Smooth muscle cell (in vitro differentiated cells): Measurements from ENCODE around the gene BTK. TPM values are rescaled to one million over a fixed set of nuclear protein-coding genes. Genes with fewer than 3 reads are reported as not detected.

Source experiments
- DNase-seq: peaks from one replicate; lab custom pipeline; 2025; ENCODE audit not compliant: unreplicated experiment; lab: John Stamatoyannopoulos, UW
- H2AFZ ChIP-seq: fragments of 200-600 bp; sonication (generic); 2 replicates; pipeline ENCODE4 v1.6.0; 2016; ENCODE audit warnings: antibody characterized with exemption, low read depth, mild to moderate bottlenecking
- H3F3A ChIP-seq: fragments of 200-600 bp; sonication (generic); 2 replicates; pipeline ENCODE4 v1.6.0; 2017; ENCODE audit warnings: antibody characterized with exemption, low read depth
- H3K27ac ChIP-seq: fragments of 200-600 bp; sonication (generic); 2 replicates; pipeline ENCODE4 v1.5.1; 2016; ENCODE audit warnings: low read depth, mild to moderate bottlenecking
- H3K27me3 ChIP-seq: fragments of 200-600 bp; sonication (generic); 2 replicates; pipeline ENCODE4 v1.6.1; 2016; ENCODE audit warnings: low read depth, mild to moderate bottlenecking
- H3K36me3 ChIP-seq: fragments of 200-600 bp; sonication (generic); 2 replicates; pipeline ENCODE4 v1.5.1; 2016; ENCODE audit warnings: low read depth
- H3K4me1 ChIP-seq: fragments of 200-600 bp; sonication (generic); 2 replicates; pipeline ENCODE4 v1.5.1; 2016; ENCODE audit warnings: low read depth
- H3K4me2 ChIP-seq: fragments of 200-600 bp; sonication (generic); 2 replicates; pipeline ENCODE4 v1.6.0; 2016; ENCODE audit warnings: mild to moderate bottlenecking
- H3K4me3 ChIP-seq: fragments of 200-600 bp; sonication (generic); 2 replicates; pipeline ENCODE4 v1.5.1; 2016; ENCODE audit warnings: mild to moderate bottlenecking
- H3K79me2 ChIP-seq: fragments of 200-600 bp; sonication (generic); 2 replicates; pipeline ENCODE4 v1.6.0; 2016; ENCODE audit warnings: low read depth, mild to moderate bottlenecking
- H3K9ac ChIP-seq: fragments of 200-600 bp; sonication (generic); 2 replicates; pipeline ENCODE4 v1.6.0; 2016; ENCODE audit warnings: low read depth
- H3K9me3 ChIP-seq: fragments of 200-600 bp; sonication (generic); replicated peaks from 2 replicates; pipeline ENCODE4 v1.5.1; 2016; ENCODE audit warnings: low read depth
- H4K20me1 ChIP-seq: fragments of 200-600 bp; sonication (generic); 2 replicates; pipeline ENCODE4 v1.6.0; 2016; ENCODE audit warnings: low read depth
- WGBS: methylation state at CpG from one replicate; pipeline ENCODE4 v1.1.7; 2016; ENCODE audit warnings: low lambda C conversion rate; 5-methylcytosine and 5-hydroxymethylcytosine counted together
- polyA plus RNA-seq: library from polyadenylated mRNA; unstranded; fragments of >200 nt; fragmentation: Nextera tagmentation; extraction: Ambion mirVana; gene quantifications from 2 replicates; pipeline ENCODE4 v1.2.1, GENCODE V29; 2016
- total RNA-seq: library from RNA; depleted of rRNA; stranded (reverse); fragments of >200 nt; gene quantifications from 2 replicates; pipeline ENCODE4 v1.2.3, GENCODE V29; 2014
- TF ChIP-seq, protein P1 (sequence below): fragments of 200-600 bp; sonication (generic); IDR thresholded peaks from 2 replicates; pipeline ENCODE4 v1.5.1; 2017; ENCODE audit warnings: borderline replicate concordance, mild to moderate bottlenecking, antibody characterized with exemption; ENCODE audit not compliant: insufficient read depth, poor library complexity, severe bottlenecking

The BTK gene
- total RNA-seq (not detected in 2 replicates), polyA plus RNA-seq (0.72 TPM in 1 of 2 replicates, not detected in the other)

GRCh38 chrX:101385795-101386541, at the start of gene BTK:
Gene BTK (minus strand): TSS chrX:101386191. CDS start chrX:101375284, 10,907 bp downstream.
- Histone ChIP-seq H3K79me2 (no peaks in the 10 kb centered on the region), H4K20me1 (no peaks in the 10 kb centered on the region), H3K27me3 (no peaks in the 10 kb centered on the region), H3K4me1 (no peaks in the 10 kb centered on the region), H3K9ac (no peak within 1 kb of the TSS), H3F3A (no peaks in the 10 kb centered on the region), H2AFZ (no peak within 1 kb of the TSS), H3K4me2 (no peak within 1 kb of the TSS), H3K36me3 (no peaks in the 10 kb centered on the region), H3K4me3 (no peak within 1 kb of the TSS), H3K9me3 (no peaks in the 10 kb centered on the region), H3K27ac (no peak within 1 kb of the TSS)
- TF ChIP-seq, protein P1, sequence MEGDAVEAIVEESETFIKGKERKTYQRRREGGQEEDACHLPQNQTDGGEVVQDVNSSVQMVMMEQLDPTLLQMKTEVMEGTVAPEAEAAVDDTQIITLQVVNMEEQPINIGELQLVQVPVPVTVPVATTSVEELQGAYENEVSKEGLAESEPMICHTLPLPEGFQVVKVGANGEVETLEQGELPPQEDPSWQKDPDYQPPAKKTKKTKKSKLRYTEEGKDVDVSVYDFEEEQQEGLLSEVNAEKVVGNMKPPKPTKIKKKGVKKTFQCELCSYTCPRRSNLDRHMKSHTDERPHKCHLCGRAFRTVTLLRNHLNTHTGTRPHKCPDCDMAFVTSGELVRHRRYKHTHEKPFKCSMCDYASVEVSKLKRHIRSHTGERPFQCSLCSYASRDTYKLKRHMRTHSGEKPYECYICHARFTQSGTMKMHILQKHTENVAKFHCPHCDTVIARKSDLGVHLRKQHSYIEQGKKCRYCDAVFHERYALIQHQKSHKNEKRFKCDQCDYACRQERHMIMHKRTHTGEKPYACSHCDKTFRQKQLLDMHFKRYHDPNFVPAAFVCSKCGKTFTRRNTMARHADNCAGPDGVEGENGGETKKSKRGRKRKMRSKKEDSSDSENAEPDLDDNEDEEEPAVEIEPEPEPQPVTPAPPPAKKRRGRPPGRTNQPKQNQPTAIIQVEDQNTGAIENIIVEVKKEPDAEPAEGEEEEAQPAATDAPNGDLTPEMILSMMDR: no peak
- no peak for DNase-seq
- WGBS: 88% methylated on average over 9 of the region's 9 CpGs

GRCh38 chrX:101430457-101431078, 44.6 kb upstream of the BTK start:
- peak overlapping the region; percentile 73 for H3K4me2 ChIP-seq
- H3K9ac ChIP-seq: peak overlapping the region; percentile 86
- H3K4me3 ChIP-seq: no peak overlapping the region
- no peaks in the 10 kb centered on the region for H3K27me3 ChIP-seq
- 73% methylated on average over 2 of the region's 2 CpGs for WGBS
- no peak overlapping the region for H2AFZ ChIP-seq
- TF ChIP-seq, protein P1: no peak
- peak overlapping the region; percentile 98 for H3K27ac ChIP-seq
- DNase-seq: no peak
- H3K4me1 ChIP-seq: no peaks in the 10 kb centered on the region
- H3K36me3 ChIP-seq: no peaks in the 10 kb centered on the region
- no peaks in the 10 kb centered on the region for H4K20me1 ChIP-seq
- no peaks in the 10 kb centered on the region for H3K79me2 ChIP-seq
- peaks cover 3% of the 10 kb centered on the region for H3F3A ChIP-seq
- peaks cover 9% of the 10 kb centered on the region for H3K9me3 ChIP-seq

DNA sequence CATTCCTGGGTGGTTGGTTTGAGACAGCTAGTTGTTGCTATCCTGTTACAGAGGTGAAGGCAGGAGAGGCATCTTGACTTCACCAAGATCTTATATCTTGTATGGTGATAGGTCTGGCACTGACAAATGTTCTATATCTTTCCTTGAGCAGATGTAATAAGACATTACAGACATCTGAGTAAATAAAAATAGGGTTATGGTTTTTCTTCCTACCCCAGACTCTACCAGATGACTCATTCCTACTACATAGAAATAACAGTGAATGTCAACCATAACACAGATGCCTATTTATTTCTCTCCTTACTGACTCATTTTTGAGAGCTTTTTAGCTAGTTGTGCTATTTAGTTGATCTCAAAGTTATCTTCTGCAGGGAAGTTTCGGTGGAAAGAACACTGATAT, 43.9 kb upstream of the BTK start:
- Histone ChIP-seq H3K79me2 (no peaks in the 10 kb centered on the region), H3K4me3 (no peak overlapping the region), H3K27ac (peak overlapping the region; percentile 98), H2AFZ (no peak overlapping the region), H3K9ac (peak overlapping the region; percentile 86), H3K4me1 (no peaks in the 10 kb centered on the region), H4K20me1 (no peaks in the 10 kb centered on the region), H3K9me3 (peaks cover 9% of the 10 kb centered on the region), H3K36me3 (no peaks in the 10 kb centered on the region), H3F3A (peaks cover 3% of the 10 kb centered on the region), H3K27me3 (no peaks in the 10 kb centered on the region), H3K4me2 (peak overlapping the region; percentile 73)
- 47% methylated on average over 1 of the region's 1 CpG for WGBS
- no peak for DNase-seq
- TF ChIP-seq, protein P1: no peak
